NB4 (cell line): ENCODE data around the gene KIAA1549.
A peak's percentile ranks its signal among the peaks of the same experiment; 100 is the strongest.
"Not testable (repeated sequence)": the region's sequence is repeated elsewhere in the genome, so short reads cannot be mapped to it uniquely, and the experiment has no call there.

Source experiments
- DNase-seq: peaks from one replicate; pipeline ENCODE4 v3.0.0; 2010; ENCODE audit warnings: low read depth
- H3K4me3 ChIP-seq: one replicate; pipeline ENCODE4 v1.5.1; 2011; ENCODE audit warnings: mild to moderate bottlenecking, low read depth, low read length, moderate library complexity
- CTCF ChIP-seq: IDR thresholded peaks from one replicate; pipeline ENCODE4 v1.5.1; 2012; ENCODE audit warnings: low read depth, low read length
- MYC ChIP-seq: IDR thresholded peaks from 2 replicates; pipeline ENCODE4 v1.6.1; 2011; ENCODE audit warnings: low read depth, low read length
- POLR2A ChIP-seq: IDR thresholded peaks from 2 replicates; pipeline ENCODE4 v1.6.1; 2011; ENCODE audit warnings: mild to moderate bottlenecking; ENCODE audit not compliant: insufficient read length; ENCODE audit errors: extremely low read depth
- TF ChIP-seq, protein P1 (sequence below): IDR thresholded peaks from 2 replicates; pipeline ENCODE4 v1.6.1; 2011; ENCODE audit warnings: low read depth, low read length

The KIAA1549 gene

GRCh38 chr7:138978541-138979184 is 2.5 kb downstream of the KIAA1549 start:
- no peak for TF ChIP-seq CTCF
- DNase-seq, result no peak
- no peak overlapping the region for H3K4me3 ChIP-seq

- not testable (repeated sequence) for DNase-seq, H3K4me3 ChIP-seq
These were observed 5.0 kb downstream of the KIAA1549 start for GRCh38 chr7:138976161-138976560.

GRCh38 chr7:138975343-138976104 is 5.7 kb downstream of the KIAA1549 start:
- H3K4me3 ChIP-seq, result no peak overlapping the region
- DNase-seq, result peak; percentile 77
- TF ChIP-seq CTCF (no peak), MYC (no peak)
- TF ChIP-seq, protein P1, sequence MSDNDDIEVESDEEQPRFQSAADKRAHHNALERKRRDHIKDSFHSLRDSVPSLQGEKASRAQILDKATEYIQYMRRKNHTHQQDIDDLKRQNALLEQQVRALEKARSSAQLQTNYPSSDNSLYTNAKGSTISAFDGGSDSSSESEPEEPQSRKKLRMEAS, result peak; percentile 7; the same call in 1 of the 2 replicates

DNA sequence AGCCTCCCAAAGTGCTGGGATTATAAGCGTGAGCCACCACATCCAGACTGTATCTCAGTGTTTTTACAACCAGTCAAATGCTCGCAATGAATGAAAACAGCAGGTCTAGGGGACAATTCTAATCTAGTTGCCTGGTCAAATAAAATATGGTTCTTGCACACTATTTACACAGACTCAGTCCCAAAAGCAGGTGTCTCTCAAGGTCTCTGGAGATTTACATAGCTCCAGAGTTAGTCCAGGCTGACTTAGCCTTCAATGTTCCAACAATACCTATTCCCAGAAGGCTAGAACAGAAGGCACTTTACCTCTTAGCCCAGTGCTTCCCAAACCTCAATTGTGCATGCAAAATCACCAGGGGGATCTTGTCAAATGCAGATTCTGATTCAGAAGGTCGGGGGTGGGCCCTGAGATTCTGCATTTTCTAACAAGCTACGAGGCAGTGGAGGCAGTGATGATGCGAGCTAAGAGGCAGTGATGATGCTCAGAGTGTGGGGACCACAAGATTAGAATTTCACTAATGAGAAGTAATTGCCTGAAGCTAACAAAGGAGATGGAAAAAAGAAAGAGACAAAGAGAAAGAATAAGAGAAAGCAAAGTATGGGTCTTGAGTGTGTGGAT is 6.4 kb downstream of the KIAA1549 start:
- DNase-seq, result no peak
- TF ChIP-seq MYC, result no peak
- TF ChIP-seq, protein P1, result no peak
- TF ChIP-seq CTCF, result no peak
- no peak for TF ChIP-seq POLR2A
- no peak overlapping the region for H3K4me3 ChIP-seq

- DNase-seq, result no peak
- TF ChIP-seq POLR2A, result no peak
- TF ChIP-seq, protein P1, result no peak
- no peak for TF ChIP-seq MYC
- TF ChIP-seq CTCF, result no peak
- no peak overlapping the region for H3K4me3 ChIP-seq
These were observed 7.1 kb downstream of the KIAA1549 start for GRCh38 chr7:138974103-138974502.

DNA sequence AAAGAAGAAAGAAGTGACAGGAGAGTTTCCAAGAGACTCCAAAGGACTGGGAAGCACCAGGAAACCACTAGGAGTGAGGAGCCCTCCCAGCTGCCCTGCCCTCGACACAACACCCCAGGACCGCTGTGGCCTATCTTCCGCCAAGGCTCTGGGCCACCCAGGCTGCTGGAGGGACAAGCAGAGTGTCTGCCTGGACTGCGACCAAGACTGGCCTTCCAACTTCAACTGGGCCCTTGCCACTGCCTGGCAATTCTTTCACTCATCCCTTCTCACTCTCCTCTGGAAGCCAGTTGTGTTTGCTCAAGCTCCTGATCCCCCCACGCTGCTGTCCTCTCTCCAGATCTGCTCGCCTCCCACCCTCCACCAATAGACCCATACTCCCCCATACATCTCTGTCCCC is 10.2 kb downstream of the KIAA1549 start:
- H3K4me3 ChIP-seq, result no peak overlapping the region
- no peak for TF ChIP-seq MYC
- TF ChIP-seq CTCF, result no peak
- TF ChIP-seq, protein P1, result no peak
- TF ChIP-seq POLR2A, result no peak
- DNase-seq, result no peak
